HepG2 (cell line): ENCODE data around the gene GSS. TPM values are rescaled to one million over a fixed set of nuclear protein-coding genes. Genes with fewer than 3 reads are reported as not detected.

Source experiments
- AGO1 ChIP-seq: fragments of 200-400 bp; formaldehyde crosslinking; IDR thresholded peaks from 2 replicates; pipeline ENCODE4 v1.6.1; 2017; ENCODE audit warnings: mild to moderate bottlenecking, low read depth, low read length, moderate library complexity; ENCODE audit not compliant: poor library complexity, severe bottlenecking
- ARID3A ChIP-seq: IDR thresholded peaks from 2 replicates; pipeline ENCODE4 v1.6.1; 2012; ENCODE audit warnings: low read depth, low read length, improper control_type of control experiment
- ATM ChIP-seq: fragments of 450-650 bp; IDR thresholded peaks from 2 replicates; pipeline ENCODE4 v1.7.1; 2017; ENCODE audit warnings: mild to moderate bottlenecking, borderline replicate concordance
- HMG20A ChIP-seq: IDR thresholded peaks from 2 replicates; pipeline ENCODE4 v1.6.1; 2016; ENCODE audit warnings: borderline replicate concordance
- HNF4G ChIP-seq, 2 experiments: sonication (generic) in 1 of 2; formaldehyde crosslinking in 1 of 2; IDR thresholded peaks; 2 replicates each; pipeline versions ENCODE4 v1.4.0 to v1.6.1; 2011 to 2020; ENCODE audit warnings: borderline replicate concordance in 2 of 2, low read depth in 2 of 2, mild to moderate bottlenecking in 2 of 2, low read length in 1 of 2, missing genetic modification reagents in 1 of 2, moderate library complexity in 1 of 2
- KAT2B ChIP-seq: fragments of 150-350 bp; IDR thresholded peaks from 2 replicates; pipeline ENCODE4 v1.6.1; 2014; ENCODE audit warnings: low read depth, low read length, borderline replicate concordance
- MED8 ChIP-seq: sonication (generic); formaldehyde crosslinking; IDR thresholded peaks from 2 replicates; pipeline ENCODE4 v1.8.1; 2023; ENCODE audit warnings: mild to moderate bottlenecking, missing genetic modification reagents; ENCODE audit not compliant: insufficient replicate concordance
- MXD1 ChIP-seq: sonication (generic); formaldehyde crosslinking; IDR thresholded peaks from 2 replicates; pipeline ENCODE4 v1.4.0; 2020; ENCODE audit warnings: mild to moderate bottlenecking, missing genetic modification reagents
- MYNN ChIP-seq: sonication (generic); formaldehyde crosslinking; IDR thresholded peaks from 2 replicates; pipeline ENCODE4 v1.4.0; 2020; ENCODE audit warnings: mild to moderate bottlenecking, low read depth, missing genetic modification reagents
- NR1H2 ChIP-seq: sonication (generic); formaldehyde crosslinking; IDR thresholded peaks from 2 replicates; pipeline ENCODE4 v1.8.1; 2022; ENCODE audit warnings: low read depth, missing genetic modification reagents, borderline replicate concordance
- RFX1 ChIP-seq: fragments of 450-650 bp; IDR thresholded peaks from 2 replicates; pipeline ENCODE4 v1.6.1; 2017
- SMARCC2 ChIP-seq: fragments of 450-650 bp; IDR thresholded peaks from 2 replicates; pipeline ENCODE4 v1.6.1; 2017; ENCODE audit warnings: antibody characterized with exemption, mild to moderate bottlenecking
- SP4 ChIP-seq: sonication (generic); formaldehyde crosslinking; IDR thresholded peaks from 2 replicates; pipeline ENCODE4 v1.8.1; 2023; ENCODE audit warnings: mild to moderate bottlenecking, missing genetic modification reagents
- TBX2 ChIP-seq: sonication (generic); formaldehyde crosslinking; IDR thresholded peaks from 2 replicates; pipeline ENCODE4 v1.5.0; 2020; ENCODE audit warnings: missing genetic modification reagents, mild to moderate bottlenecking, borderline replicate concordance
- THRA ChIP-seq: sonication (generic); formaldehyde crosslinking; IDR thresholded peaks from 2 replicates; pipeline ENCODE4 v1.4.0; 2020; ENCODE audit warnings: missing genetic modification reagents, borderline replicate concordance
- ZNF672 ChIP-seq: sonication (generic); formaldehyde crosslinking; IDR thresholded peaks from 2 replicates; pipeline ENCODE4 v1.8.1; 2022; ENCODE audit warnings: missing genetic modification reagents
- ZNF788 ChIP-seq: sonication (generic); formaldehyde crosslinking; IDR thresholded peaks from 2 replicates; pipeline ENCODE4 v1.5.0; 2020; ENCODE audit warnings: mild to moderate bottlenecking, missing genetic modification reagents, borderline replicate concordance
- ZNF816 ChIP-seq: sonication (generic); formaldehyde crosslinking; IDR thresholded peaks from 2 replicates; pipeline ENCODE4 v1.8.0; 2022; ENCODE audit warnings: missing genetic modification reagents, mild to moderate bottlenecking, borderline replicate concordance
- ZNF850 ChIP-seq: sonication (generic); formaldehyde crosslinking; conservative IDR thresholded peaks from 2 replicates; pipeline ENCODE4 v1.9.0; 2021; ENCODE audit warnings: mild to moderate bottlenecking, missing genetic modification reagents
- polyA plus RNA-seq, 8 experiments: library from polyadenylated mRNA; depleted of rRNA in 3 of 8; stranded (reverse) in 7 of 8; unstranded in 1 of 8; fragments of >200 nt; fragmentation: Illumina TruSeq in 4 of 8; extraction: Trizol in 4 of 8; gene quantifications; 2 replicates each; pipeline versions ENCODE4 v1.2.1 to v1.2.3, GENCODE V29; 2011 to 2016; ENCODE audit warnings: low read depth in 4 of 8, missing spikeins in 1 of 8, mixed read lengths in 1 of 8; ENCODE audit not compliant: insufficient read depth in 1 of 8
- total RNA-seq, 5 experiments: library from RNA; depleted of rRNA; stranded (reverse); fragments of >200 nt; fragmentation: Illumina TruSeq; extraction: Trizol; gene quantifications; 2 replicates each; pipeline ENCODE4 v1.2.3, GENCODE V29; 2016; ENCODE audit warnings: low read depth in 1 of 5
- TF ChIP-seq, protein P1 (sequence below): sonication (generic); formaldehyde crosslinking; IDR thresholded peaks from 2 replicates; pipeline ENCODE4 v1.8.1; 2023; ENCODE audit warnings: mild to moderate bottlenecking, missing genetic modification reagents, borderline replicate concordance
- TF ChIP-seq, protein P2 (sequence below): sonication (generic); formaldehyde crosslinking; IDR thresholded peaks from 2 replicates; pipeline ENCODE4 v1.5.0; 2020; ENCODE audit warnings: mild to moderate bottlenecking, missing genetic modification reagents, moderate library complexity
- TF ChIP-seq, protein P3 (sequence below): sonication (generic); formaldehyde crosslinking; IDR thresholded peaks from 2 replicates; pipeline ENCODE4 v1.8.0; 2022; ENCODE audit warnings: mild to moderate bottlenecking, missing genetic modification reagents; ENCODE audit not compliant: insufficient replicate concordance

The GSS gene
- total and polyA plus RNA-seq, 2 of the 13 experiments (the other 11 are each of a cell fraction or from before 2014, with no cell fraction given): 80.1 to 102 TPM

DNA sequence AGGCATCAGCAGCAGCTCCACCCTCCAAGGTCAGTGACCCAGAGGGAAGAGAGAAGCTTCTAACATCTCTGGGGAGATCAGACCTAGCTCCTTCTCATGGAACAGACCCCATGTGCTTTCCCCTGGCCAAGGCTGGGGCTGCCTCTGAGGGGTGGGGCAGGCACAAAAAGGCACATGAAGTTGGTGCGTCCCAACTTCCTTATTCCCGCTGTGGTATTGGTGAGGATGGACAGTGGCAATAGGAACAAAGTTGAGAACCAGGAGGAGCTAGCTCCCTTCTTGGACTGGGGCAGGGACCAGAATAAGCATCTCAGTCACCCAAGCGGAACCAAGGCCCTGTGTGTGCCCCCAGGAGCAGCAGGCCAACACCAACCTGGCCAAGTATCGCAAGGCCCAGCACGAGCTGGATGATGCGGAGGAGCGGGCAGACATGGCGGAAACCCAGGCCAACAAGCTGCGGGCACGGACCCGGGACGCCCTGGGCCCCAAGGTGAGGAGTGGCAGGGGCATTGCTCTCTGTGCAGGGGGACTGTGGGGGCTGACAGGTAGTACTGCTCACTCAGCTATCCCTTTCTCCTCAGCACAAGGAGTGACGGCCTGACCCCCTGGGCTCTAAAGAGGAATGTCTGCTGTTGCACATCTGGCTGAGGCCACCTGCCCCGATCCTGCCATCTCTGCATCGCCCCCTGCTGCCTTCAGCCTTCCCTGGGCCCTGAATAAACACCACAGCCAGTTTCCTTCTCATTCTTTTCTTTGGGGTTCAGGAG is 46.2 kb upstream of the GSS start (continued):
- TF ChIP-seq, protein P1, sequence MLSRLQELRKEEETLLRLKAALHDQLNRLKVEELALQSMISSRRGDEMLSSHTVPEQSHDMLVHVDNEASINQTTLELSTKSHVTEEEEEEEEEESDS (CRISPR knock-in tag): no peak
- no peak for TF ChIP-seq THRA (CRISPR knock-in tag)
- no peak for TF ChIP-seq NR1H2 (CRISPR knock-in tag)
- TF ChIP-seq TBX2 (CRISPR knock-in tag): peak; percentile 36; the same call in 1 of the 2 replicates
- no peak for TF ChIP-seq KAT2B
- no peak for TF ChIP-seq ZNF788
- no peak for TF ChIP-seq SMARCC2
- TF ChIP-seq, protein P2, sequence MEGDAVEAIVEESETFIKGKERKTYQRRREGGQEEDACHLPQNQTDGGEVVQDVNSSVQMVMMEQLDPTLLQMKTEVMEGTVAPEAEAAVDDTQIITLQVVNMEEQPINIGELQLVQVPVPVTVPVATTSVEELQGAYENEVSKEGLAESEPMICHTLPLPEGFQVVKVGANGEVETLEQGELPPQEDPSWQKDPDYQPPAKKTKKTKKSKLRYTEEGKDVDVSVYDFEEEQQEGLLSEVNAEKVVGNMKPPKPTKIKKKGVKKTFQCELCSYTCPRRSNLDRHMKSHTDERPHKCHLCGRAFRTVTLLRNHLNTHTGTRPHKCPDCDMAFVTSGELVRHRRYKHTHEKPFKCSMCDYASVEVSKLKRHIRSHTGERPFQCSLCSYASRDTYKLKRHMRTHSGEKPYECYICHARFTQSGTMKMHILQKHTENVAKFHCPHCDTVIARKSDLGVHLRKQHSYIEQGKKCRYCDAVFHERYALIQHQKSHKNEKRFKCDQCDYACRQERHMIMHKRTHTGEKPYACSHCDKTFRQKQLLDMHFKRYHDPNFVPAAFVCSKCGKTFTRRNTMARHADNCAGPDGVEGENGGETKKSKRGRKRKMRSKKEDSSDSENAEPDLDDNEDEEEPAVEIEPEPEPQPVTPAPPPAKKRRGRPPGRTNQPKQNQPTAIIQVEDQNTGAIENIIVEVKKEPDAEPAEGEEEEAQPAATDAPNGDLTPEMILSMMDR (CRISPR knock-in tag): peak; percentile 69
- TF ChIP-seq ZNF672 (CRISPR knock-in tag): no peak
- no peak for TF ChIP-seq ATM
- TF ChIP-seq, protein P3, sequence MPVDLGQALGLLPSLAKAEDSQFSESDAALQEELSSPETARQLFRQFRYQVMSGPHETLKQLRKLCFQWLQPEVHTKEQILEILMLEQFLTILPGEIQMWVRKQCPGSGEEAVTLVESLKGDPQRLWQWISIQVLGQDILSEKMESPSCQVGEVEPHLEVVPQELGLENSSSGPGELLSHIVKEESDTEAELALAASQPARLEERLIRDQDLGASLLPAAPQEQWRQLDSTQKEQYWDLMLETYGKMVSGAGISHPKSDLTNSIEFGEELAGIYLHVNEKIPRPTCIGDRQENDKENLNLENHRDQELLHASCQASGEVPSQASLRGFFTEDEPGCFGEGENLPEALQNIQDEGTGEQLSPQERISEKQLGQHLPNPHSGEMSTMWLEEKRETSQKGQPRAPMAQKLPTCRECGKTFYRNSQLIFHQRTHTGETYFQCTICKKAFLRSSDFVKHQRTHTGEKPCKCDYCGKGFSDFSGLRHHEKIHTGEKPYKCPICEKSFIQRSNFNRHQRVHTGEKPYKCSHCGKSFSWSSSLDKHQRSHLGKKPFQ (CRISPR knock-in tag): no peak
- no peak for TF ChIP-seq MXD1 (CRISPR knock-in tag)
- no peak for TF ChIP-seq RFX1
- 0 out of 2 replicates have a peak, but pooled peaks have one; percentile 9 for TF ChIP-seq SP4 (CRISPR knock-in tag)
- TF ChIP-seq MYNN (CRISPR knock-in tag): no peak
- TF ChIP-seq HNF4G (IDR thresholded peaks at IDR 0.05; ENCODE audit: borderline replicate concordance, low read depth, low read length): no peak
- no peak for TF ChIP-seq HNF4G (CRISPR knock-in tag; IDR thresholded peaks at IDR 0.05; ENCODE audit: borderline replicate concordance, low read depth)
- TF ChIP-seq MED8: no peak
- TF ChIP-seq HMG20A (CRISPR knock-in tag): no peak
- TF ChIP-seq ARID3A: no peak
- TF ChIP-seq AGO1: no peak
- no peak for TF ChIP-seq ZNF850 (CRISPR knock-in tag)
- TF ChIP-seq ZNF816: no peak
